GM19328 (cell line): ENCODE data around the gene SECISBP2L.
"Not testable (repeated sequence)": the region's sequence is repeated elsewhere in the genome, so short reads cannot be mapped to it uniquely, and the experiment has no call there.

ENCODE experiments used
- ATAC-seq: cut with Tn5 transposase; IDR thresholded peaks from one replicate; pipeline ENCODE4 v1.9.1; 2021; ENCODE audit warnings: mild to moderate bottlenecking, moderate library complexity; ENCODE audit not compliant: unreplicated experiment

The SECISBP2L gene, protein sequence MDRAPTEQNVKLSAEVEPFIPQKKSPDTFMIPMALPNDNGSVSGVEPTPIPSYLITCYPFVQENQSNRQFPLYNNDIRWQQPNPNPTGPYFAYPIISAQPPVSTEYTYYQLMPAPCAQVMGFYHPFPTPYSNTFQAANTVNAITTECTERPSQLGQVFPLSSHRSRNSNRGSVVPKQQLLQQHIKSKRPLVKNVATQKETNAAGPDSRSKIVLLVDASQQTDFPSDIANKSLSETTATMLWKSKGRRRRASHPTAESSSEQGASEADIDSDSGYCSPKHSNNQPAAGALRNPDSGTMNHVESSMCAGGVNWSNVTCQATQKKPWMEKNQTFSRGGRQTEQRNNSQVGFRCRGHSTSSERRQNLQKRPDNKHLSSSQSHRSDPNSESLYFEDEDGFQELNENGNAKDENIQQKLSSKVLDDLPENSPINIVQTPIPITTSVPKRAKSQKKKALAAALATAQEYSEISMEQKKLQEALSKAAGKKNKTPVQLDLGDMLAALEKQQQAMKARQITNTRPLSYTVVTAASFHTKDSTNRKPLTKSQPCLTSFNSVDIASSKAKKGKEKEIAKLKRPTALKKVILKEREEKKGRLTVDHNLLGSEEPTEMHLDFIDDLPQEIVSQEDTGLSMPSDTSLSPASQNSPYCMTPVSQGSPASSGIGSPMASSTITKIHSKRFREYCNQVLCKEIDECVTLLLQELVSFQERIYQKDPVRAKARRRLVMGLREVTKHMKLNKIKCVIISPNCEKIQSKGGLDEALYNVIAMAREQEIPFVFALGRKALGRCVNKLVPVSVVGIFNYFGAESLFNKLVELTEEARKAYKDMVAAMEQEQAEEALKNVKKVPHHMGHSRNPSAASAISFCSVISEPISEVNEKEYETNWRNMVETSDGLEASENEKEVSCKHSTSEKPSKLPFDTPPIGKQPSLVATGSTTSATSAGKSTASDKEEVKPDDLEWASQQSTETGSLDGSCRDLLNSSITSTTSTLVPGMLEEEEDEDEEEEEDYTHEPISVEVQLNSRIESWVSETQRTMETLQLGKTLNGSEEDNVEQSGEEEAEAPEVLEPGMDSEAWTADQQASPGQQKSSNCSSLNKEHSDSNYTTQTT

DNA sequence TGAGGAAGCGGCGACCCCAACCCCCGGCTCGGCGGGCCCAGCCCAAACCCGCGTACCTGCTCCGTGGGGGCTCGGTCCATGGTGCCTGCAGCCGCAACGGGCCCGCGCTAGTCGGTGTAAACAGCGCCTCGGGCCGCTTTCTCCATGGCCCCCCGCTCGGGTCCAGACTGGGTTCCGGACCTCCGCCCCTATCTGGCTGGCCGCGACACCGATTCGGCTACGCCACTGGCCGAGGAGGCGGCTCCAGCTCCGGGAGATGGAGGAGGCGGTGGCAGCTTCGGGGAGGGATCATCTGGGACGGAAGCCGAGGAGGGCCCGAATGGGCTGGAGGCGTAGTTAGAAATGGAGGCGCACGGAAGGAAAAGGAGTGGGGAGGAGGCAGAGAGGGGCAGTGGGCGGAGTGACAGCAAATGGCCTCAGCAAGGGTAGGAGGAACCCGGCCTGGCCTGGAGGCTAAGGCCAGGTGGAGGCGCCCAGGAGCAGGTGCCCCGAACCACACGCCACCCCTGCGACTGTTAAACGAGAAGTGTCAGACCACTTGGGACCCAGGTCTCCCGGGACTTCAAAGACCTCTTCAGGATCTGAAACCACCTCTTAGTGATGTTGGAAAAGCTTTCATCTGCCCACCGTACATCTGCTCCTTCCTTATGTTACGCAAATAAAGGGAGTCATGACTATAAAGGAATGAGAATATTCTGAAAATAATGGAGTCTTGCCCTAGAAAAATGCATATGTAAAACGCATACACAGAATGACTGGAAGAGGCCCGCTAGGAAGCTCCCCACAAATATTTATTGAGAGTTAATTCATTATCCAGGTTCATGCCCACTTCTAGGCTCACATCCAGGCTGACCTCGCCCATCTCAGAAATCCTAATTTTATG, at the start of gene SECISBP2L:
Gene SECISBP2L, minus strand, starts transcription at position 227 of the 883 bp plus-strand sequence. Its CDS starts 147 bp downstream, at position 80.
- peak; percentile 98 for ATAC-seq

DNA sequence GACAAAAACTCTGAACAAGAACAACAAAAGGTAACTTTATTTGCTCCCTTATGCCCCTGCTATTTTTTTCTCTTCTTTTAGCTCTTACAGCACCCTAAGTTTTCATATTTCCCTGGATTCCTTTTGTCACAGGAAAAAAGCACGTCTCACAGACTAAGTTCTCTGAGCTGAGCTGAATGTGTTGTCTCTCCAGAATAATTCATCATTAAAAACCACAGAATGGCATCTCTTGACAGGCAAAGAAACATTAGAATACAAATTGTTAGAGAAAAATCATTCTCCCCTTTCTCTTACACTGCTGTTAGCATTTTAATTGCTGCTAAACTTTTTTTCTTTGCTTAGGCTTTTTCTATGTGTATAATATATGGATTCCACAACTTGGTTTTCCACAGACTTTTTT, 48.7 kb upstream of the SECISBP2L start:
- ATAC-seq, result no peak

DNA sequence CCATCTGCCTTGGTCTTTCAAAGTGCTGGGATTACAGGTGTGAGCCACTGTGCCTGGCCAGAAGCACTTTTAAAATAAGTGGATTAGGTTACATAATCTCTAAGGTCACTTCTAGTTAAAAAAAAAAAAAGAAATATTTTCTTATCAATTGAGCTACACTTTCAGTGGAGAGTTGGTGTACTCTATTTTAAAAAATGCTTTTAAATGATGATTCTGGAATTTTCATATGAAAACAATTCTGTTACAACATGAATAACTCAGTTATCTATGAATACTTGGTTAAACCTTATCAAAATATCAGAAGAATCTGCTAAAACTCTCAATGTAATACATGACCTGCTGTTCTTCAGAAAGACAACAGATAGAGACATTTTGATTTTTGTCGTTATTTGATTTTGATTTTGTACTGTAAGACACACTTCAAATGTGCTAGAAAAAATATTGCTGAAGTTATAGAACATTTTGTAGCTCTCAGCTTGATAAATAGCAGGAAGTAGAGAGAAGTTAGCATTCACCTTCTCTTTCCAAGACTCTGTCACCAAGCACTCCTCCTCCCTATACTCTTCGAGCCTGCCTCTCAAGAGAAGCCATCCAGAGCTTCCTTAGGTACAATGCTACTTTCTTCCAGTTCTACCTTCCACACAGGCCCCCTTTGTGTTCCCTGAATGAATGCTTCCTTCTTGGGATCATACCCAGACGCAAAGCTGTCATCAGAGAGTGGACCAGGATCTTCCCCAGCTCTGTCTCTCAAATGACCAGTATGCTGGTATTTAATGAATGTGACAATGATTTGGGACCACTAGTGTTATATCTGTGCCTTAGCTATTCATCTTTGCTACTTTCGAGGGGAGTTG, 47.2 kb upstream of the SECISBP2L start:
- ATAC-seq, result no peak

DNA sequence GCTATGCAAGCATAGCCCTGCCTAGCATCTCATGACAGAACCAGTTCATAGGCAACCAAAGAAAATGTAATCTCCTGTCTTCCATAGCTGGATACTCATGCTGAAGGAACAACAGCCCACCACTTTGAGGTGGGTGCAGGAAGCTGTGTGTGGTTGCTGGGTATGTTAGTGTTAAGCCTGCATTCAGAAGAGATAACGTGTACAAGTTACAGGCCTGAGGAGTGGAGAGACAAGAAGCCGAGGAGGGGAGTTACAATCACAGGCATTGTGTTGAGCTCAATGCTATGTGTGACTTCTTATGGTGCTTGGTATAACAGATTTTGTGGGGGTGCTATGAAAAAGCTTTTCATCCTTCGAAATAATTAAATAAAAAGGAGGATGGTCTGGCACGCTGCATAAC, 42.8 kb upstream of the SECISBP2L start:
- ATAC-seq, result no peak

DNA sequence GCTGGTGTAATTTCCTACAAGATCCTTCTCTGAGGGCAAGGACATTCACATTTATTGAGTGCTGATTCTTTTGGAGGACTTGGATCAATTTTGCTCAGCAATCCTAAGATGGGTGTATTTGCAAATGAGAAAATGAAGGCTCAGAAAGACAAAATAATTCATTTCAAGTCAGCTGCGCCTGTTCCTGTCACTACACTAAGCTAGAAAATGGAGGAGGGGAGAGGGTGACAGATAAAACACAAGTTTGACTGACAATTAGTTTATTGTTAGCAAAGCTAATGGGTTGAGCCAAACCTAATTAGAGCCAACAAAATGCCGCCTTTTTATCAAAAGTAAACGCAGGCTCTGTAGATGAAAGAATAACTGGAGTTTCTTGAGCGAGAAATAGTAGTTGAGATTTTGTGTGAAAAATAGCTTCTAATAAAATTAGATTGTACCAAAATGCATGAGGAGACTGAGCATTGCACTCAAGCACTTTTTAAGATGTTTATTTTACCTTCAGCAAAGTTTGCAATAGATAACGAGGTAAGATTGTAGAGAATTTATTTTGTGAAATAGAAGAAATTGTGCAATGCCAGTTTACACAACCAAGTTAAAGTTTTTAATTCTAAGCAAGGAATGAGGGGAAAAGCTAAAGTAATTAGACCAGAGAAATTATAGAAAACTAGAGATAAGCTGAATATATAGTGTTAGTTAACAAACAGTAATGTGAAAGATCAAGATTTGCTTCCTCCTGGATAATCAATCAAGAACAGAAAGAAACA, 39.6 kb upstream of the SECISBP2L start:
- no peak for ATAC-seq

DNA sequence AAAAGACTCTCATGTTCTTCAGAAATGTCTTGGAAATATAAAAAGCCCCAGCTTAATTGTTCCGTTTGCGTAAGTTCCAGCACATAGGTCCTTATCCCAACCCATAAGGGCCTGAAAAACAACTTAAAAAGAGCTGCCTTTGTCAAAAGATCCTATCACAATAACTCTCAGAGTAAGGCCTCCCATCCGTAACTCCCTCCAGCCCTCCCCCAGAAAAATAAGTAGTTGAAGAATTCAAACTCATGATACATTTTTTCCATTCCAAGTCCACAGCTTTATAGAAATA, 38.0 kb upstream of the SECISBP2L start:
- no peak for ATAC-seq

DNA sequence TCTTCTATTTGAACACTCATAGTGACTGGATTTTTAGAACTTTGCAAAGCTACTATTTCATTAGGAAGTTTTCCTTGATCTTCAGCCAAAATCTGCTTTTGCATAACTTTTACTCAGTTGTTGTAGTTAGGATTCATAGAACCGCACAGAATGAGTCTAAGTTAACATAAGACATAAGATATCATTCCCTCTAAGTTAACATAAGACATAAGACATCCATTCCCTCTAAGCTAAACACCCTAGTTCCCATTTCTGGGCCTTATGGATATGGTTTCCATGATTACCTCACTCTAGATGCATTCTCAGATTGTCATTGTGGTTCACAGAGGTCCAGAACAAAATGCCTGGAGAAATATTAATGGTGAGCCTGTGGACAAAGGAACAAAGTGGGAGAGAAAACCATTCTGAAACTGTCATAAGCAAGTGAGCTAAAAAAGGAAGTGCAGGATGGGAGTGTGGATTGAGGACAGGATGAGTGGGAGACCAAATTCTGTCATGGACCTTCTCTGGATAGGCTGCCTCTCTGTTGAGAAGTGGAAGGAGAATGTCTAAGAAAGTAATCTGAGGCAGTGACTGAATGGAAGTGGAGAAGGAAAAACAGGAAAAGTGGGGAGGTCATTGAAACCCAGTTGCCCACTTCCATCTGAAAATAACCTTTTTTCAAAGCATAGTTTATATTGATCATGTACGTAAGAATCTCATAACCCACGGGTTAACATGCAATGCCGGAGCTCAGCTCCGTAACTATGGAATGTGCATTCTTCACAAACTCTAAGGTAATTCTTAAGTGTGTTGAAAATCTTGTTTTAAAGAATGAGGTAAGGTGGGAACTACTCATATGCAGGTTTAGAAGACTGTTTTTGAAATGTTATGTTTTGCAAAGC, 37.4 kb upstream of the SECISBP2L start:
- ATAC-seq, result no peak

DNA sequence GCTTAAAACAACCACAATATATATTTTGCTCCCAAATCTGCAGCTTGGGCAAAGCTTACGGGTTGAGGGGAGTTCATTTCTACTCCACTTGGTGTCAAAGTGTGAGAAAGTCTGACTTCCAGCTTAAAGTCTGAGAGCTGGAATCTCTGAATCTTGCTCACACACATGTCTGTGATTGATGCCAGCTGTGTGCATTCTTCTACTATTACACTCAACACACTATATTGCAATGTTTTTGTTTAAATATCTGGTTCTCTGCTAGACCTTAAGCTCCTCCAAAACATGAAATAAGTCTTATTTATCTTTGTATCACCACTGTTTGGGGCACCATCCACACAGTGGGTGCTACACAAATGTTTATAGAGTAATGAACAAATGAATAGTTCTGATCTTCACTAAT, 36.7 kb upstream of the SECISBP2L start:
- no peak for ATAC-seq

DNA sequence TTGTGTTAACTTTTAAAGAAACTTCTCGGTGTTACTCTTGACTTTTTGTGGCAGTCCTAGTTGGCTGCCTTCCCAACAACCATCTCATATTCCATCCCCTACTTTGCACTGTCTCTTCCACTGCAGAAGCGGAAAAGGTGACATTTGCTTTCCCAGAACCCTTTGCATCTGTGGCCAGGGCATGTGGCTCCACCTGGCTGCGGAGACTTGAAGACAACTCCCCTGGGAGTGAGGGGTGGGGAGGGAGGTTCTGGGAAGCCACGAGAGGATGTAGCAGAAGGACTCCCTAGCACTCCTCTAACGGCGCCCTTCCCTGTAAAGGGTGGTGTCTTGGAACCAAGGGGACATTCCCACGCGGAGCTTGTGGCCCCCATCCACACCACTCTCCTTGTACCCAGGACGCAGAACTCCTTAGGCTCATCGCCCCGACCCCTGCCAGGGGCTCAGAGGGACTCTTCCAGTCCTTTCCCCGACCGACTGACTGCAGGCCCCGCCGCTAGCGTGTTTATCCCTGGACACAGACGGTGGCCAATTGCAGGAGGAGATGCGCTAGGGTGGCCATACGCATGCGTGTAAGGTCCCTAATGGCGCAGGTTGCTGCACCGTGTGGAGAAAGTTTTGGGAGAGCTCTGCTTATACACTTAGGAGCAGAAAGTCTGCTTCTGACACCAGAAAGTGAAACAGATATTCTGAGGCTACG, 33.2 kb upstream of the SECISBP2L start:
- ATAC-seq, result no peak

DNA sequence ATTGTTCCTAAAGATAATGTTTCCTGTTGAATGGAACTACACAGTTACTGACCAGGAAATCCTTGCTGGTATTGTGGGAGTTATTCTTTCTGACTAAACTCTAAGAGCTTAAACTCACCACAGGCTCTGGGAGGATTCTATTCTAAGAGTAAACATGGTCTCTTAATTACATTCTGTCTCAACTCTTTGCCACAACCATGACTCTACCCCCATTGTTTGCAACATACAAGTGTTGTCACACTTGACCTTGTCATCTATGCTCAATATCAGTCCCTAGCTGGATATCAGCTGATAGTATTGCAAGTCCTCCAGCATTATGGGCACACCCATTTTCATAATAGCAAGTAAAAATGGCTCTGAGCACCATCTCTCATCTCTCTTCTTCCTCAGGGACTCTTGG, 29.6 kb upstream of the SECISBP2L start:
- no peak for ATAC-seq

DNA sequence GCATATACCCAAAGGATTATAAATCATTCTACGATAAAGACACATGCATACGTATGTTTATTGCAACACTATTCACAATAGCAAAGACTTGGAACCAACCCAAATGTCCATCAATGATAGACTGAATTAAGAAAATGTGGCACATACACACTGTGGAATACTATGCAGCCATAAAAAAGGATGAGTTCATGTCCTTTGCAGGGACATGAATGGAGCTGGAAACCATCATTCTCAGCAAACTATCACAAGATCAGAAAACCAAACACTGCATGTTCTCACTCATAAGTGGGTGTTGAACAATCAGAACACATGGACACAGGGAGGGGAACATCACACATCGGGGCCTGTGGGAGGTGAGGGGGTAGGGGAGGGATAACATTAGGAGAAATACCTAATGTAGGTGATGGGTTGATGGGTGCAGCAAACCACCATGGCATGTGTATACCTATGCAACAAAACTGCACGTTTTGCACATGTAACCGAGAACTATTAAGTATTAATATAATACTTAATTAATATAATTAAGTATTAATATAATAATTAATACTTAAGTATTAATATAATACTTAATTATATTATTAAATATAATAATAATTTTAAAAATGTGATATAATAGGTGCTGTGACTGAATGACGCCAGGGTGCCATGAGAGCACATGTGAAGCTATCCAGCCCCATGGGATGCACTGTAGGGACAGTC, 28.5 kb upstream of the SECISBP2L start:
- ATAC-seq, result not testable (repeated sequence)

DNA sequence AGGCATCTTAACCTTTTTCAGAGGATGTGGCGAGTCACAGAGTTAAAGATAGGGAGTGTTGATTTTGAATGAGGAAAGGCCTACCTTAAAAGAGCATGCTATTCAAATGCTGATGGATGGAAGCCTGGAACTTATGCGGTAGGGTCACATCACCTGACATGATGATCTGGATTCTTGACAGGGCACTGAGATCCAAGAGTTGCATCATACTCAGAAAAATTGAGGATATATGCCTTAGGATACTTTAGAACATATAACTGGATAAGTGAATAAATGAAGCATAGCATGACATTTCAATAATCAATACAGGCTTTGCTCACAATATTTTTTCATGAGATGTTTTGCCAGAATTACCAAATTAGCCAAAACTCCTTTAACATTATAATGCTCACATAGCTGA, 20.1 kb upstream of the SECISBP2L start:
- no peak for ATAC-seq

DNA sequence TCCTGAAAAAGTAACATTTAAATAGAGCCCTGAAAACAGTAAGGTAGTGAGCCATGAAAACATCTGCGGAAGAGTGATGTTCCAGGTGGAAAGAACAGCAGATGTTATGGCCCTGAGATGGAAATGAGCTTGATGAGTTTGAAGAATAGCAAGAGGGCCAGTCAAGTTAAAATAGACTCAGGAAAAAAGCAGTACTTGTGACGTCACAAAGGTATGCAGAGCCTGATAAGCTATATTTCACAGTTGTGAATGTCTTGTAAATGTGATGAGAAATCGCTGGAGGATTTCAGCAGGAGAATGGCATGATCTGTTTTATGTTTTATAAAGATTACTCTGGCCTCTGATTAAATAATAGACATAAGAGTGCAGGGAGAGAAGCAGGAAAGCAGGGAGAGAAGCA, 18.6 kb upstream of the SECISBP2L start:
- no peak for ATAC-seq

DNA sequence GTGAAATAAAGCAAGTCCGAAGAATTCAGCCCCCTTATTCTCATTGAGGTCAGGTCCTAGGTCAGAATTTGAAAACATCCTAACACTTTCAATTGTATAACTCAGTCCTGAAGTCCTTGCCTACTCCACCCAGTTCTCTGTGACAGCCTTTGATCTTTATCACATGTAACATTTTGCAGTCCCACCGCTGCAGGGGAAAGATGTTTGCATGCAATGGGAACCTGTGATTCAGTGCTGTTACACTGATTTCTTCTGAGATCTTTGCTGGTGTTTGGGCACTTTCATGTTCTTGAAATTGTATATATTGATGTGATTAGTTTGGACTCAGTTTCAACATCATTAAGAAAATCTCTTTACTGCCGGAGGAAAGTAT, 18.0 kb upstream of the SECISBP2L start:
- ATAC-seq, result no peak

DNA sequence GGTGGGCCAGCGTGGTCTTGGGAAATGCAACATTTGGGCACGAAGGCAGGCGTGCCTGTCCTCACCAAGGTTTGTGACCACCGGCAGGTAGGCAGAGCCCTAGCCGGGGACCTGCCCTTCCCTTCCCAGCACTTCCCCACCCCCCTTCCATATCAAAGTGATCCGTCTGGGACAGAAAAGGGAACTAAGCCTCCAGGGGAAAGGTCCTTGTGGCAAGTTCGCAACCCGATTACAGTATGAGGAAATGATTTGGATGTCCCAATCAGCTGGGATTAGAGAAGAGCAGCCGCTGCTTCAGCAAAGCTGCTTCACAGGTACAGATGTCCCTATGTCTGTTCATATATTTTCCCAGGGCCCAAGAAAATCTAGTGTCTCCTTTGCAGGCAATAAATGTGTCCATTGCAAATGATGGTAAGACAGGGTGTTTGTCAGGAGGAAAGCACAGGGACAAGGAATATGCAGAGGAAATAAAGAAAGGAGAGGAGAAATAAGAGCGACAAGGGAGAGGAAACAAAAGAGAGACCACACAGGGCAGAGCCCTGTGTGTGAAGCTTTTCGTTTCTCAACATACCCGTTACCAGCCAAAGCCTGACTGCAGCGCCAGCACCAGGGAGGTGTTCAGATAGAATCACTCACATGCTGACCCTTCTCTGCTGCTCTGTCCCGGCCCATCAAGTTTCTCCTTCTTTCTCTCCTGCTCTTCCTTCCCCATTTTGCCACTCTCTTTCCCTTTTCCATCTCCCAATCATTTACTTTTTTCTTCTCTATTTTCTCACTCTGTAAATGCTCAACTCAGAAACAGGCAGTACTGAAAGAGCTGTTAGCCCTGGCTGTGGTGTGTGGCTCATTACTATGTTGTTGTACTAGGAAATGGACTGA, 17.4 kb upstream of the SECISBP2L start:
- no peak for ATAC-seq

DNA sequence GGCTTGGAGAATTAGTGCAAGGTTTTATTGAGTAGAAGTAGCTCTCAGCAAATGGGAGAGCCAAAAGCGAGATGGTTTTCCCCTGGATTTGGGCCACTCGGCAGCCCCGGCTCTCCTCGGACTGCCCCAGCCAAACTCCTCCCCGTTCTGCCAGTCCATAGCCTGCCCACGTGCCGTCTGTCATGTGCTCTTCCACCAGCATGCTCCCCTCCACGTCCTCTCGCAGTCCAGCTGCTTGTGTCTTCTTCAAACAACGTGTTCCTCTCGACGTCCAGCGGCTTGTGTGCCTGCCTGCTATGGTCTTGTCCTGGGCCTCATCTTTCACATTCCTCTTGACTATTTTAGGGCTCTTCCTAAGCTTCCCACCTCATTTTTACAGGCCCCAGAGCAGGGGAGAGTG, 16.7 kb upstream of the SECISBP2L start:
- ATAC-seq, result no peak
